HG03039 (cell line): Measurements from ENCODE around the gene DOK6.

ENCODE experiments used
- ATAC-seq: cut with Tn5 transposase; IDR thresholded peaks from one replicate; pipeline ENCODE4 v1.9.1; 2021; ENCODE audit warnings: mild to moderate bottlenecking, moderate library complexity; ENCODE audit not compliant: unreplicated experiment

DOK6 gene

DNA sequence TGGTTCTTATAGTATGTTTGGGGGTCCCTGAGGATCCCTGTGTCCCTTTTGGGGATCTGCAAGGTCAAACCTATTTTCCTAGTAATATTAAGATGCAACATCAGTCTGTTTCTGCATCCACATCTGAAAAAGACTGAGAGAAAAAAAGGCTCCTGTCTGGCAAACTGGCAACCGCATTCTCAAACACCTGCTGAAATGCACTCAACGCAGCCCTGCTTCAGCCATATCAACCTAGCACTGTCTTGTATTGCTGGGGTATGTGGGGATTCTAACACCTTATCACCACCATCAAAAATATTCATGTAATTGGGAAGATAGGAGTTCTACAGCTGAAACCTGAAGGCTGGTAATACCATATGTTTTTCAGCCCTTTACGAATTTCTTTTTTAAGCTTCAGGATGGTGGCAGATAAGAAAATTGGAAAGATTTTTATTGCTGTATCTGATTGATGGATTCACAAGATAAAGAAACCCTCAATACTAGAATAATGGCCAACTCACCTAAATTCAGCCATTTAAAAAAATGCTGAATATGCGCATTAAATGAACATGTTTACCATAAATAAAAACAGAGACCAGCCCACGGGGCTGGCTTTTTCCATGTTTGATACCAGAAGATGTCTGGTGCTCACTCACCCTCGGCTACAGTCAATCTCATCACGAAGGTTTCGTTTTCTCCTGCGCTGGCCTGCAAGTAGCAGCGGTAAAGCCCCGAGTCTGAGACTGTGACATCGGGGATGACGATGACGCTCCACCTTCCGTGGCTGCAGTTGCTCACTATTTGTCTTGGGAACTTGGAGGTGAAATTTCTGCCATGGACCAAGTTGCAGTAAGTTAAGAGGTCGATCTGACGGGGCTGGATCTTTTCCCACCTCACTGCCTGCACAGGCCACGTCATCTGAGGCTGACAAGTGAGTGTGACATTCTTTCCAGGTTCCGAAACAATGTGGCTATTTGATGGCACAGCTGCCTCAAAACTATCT is 494.7 kb downstream of the DOK6 start:
- no peak for ATAC-seq

DNA sequence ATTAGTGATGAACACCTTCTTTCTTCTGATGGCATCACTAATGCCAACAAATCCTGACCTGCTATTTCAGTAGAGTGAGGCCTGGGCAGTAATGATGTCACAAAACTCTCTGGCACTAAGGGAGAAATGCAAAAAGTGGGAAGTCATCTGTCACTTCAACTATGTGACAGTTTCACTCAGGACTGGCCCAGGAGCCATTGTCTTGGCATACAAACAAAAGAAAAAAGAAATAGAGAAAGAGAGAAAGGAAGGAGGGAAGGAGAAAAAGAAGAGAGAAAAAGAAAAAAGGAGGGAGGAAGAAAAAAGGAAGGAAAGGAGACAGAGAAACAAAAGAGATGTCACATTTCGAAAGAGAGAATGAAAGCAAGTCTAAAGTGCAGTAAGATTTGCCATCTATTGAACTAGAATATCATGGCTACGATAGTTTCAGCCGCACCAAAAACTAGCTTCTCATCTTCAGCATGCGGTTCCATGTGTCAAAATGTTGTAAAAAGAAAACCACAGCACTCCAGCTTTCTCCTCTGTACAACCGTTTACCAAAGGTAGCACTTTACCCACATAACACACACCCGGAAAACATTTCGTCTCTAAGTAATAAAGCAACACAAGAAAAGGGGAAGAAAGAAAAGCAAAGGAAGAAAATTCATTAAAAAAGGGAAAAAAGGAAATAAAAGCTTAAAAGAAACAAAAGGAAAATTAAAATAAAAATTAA is 496.9 kb downstream of the DOK6 start:
- ATAC-seq = no peak

DNA sequence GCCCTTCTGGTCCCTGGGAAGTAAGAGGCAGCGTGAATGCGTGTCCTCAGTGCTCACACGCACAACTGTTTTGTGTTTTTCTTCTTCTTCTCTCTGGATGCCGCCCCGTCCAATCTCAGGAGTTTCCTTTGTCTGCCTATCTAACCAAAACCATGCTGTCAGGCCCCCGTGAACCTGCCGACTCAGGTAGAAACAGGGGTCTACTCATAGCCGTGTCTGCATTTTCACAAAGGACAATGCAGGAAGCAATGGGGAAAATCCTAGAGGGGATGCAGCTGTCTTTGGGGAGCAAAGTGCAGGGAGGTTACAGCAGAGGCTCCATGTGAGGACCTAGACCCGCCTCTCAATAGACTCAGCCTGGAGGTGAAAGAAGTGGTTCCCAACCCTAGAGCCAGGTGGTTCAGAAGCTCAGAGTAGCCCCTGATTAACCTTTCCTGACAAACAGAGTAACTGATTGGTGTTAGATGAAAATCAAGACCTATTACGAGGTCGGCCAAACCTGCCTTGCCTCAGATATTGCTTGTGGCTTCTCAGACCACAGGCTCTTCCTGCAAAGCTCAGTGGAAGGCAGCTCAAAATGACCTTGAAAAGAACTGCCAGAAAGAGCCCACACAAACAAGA is 497.7 kb downstream of the DOK6 start:
- ATAC-seq = peak; percentile 35
